Nucleus accumbens (tissue), 56 donors: ENCODE measurements around the gene KRTAP5-3.
A peak's percentile ranks its signal among the peaks of the same experiment; 100 is the strongest.

Experiments used
- DNase-seq, 56 donors: peaks; one replicate each; lab custom pipeline; 2025; lab: John Stamatoyannopoulos, UW

Gene KRTAP5-3

DNA sequence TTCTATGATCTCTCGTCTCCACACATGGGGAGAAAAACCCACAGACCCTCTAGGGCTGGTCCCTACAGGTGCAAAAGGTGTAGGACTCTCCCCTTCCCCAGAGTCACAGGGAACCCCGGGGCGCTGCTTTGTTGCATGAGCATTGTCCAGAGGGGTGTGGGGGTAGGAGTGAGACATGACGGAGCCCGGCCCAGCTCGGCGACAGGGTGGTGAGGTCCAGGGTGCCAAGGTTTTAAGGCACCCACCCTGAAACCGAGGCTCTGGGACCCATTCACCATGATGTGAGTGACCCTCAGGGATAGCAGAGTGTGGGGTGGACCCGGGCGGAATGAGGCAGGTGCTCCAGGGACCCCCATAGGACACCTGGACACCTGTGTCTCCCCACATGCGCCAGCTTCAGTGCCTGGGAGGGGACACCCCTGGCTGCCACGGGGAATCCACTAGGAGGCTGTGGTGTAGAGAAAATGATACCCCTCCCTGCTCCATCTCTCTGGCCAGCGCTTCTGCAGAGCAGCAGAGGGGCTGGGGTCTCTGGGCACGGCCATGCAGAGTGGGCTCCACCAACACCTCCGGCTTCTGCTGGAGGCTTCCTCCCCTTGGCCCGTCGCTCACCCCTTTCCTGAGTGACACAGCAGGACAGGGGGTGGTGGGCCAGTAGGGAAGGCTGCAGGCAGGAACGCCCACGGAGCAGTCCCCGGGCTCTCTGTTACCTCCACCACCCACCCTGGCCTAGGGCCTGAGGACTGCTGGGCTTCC lies 36.5 kb upstream of the KRTAP5-3 start:
- no peak for DNase-seq

DNA sequence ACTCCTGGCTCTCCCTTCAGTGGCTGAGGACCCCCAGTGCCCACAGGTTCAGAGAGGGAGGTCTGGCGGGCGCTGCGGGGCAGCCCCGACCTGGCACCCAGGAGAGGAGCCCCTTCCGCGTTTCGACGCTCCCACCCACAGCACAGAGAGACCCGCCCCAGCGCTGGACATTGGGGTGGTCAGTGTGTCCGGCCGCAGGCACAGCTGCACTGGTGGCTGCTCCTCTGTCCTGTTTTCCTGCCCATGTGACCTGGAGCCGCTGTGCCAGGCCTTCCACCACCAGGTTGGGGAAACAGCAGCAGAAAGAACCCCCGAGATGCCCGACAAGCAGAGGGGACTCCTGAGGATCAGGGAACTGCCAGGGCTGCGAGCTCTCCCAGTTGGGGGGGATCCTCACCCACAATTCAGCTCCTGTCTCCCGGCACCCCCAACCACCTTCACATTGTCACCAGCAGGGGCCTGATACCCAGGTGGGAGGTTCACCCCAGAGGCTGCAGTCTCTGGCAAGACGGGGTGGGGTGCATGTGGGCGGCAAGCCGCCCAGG lies 35.0 kb upstream of the KRTAP5-3 start:
- DNase-seq = no peak

DNA sequence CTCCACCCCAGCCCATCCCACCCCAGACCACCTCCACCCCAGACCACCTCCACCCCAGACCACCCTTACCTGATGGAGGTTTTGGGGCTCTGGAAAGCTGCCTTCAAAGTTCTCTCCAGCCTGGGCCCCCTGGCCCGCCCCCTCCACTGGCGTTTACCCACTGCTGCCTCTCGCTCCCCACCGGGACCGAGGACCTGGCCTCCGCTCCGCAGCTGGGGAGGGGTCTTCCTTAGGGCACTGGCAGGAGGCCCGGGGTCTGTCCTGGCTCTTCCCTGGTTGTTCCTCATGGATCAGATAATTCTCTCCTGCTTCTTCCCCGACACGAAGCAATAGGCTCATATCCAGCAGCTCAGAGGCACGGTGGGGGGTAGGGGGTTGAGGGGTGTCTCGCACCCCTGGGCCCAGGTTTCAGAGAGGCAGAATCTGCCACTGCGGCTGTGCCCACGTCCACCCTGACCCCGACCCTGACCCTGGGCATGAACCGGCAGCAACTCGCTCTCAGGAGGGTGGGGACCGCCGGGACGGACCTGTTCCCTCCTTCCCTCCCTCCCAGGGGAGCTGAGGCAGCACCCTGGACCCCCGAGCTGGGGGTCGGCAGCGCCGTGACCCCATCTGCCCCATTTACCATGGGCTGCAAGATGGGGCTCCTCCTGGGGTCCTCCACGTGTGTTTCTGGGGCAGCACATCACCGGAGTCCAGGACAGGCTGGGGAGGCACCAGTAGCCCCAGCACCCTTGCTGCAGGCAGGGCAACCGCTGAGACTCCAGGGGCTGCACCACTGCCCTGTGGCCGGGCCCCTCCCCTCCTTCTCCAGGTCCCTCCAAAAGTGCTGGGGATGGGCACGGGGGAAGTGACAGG lies 34.3 kb upstream of the KRTAP5-3 start:
- DNase-seq = no peak

DNA sequence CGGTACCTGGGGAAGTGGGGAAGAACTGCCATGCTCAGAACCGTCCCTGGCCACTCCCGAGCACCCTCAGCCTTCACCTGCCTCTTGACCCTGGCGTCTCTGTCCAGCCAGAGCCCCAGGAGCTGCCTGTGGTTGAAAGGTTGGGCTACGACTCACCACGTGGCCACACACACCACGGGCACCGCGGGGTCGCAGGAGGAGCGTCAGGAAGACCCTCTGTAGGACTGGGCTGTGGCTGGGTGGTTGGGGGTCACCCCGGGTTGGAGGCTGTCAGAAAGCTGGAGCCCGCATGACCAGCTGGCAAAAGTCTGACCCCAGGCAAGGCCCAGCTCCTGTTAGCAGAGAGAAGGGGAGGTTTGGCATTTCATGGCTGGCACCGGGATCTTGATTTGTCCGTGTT lies 32.8 kb upstream of the KRTAP5-3 start:
- no peak for DNase-seq

DNA sequence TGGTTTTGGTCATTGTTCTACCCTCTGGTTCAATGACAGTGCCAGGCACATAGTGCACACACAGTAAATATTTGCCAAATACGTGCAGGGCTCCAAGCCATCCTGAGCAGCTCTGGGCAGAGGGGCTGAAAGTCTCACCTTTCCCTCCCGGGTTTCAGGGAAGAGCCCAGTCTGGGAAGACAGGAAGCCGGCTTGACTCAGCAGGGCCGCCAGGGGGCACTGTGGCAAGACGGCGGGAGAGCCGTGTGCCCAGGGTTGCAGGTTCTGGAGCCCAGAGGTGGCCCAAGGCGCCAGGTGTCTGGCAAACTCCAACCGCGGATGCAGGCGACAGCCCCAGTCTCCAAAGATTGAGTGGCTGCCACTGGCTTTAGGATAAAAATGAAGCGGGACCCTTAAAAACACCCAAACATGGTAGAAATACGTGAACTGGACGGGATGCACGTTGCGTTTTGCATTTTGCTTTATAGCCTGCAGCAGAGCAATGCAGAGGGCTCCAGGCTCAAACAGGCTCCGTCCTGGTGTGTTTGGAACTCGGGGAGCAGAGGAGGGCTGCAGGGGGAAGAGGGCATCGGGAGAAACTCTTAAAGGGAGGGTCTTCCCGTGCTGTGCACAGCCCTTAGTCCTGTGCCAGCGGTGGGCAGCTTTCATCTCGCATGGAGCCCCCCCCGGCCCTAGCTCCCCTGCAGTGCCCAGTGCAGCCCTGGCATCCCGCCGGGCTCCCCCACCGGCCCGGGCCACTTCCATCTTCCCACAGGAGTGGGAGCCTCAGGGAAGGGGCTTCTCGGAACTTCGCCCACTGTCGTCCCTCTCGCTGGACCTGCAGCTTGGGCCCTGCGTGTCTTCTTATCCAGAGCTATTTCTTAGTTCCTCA lies 32.0 kb upstream of the KRTAP5-3 start:
- DNase-seq = peak in 5 of 56 donors; percentile 2 to 37 (median 9)

DNA sequence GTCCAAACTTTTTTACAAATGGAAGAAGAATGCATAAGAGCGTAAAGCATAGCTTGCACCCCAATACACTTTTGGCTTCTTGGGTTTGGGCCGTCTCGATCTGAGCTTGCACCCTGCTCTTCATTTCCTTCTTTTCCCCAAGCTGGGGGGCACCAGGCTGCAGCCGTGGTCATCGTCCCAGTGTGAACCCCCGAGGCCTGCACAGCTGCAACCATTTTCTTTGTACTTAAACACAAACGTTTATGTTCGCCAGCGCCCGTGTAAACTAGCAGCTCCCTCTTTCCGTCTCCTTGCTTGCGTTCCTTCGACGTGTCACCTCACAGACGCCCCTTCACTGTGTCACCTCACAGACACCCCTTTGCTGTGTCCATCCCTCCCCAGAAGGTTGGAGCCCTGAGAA lies 31.4 kb upstream of the KRTAP5-3 start:
- DNase-seq = no peak

DNA sequence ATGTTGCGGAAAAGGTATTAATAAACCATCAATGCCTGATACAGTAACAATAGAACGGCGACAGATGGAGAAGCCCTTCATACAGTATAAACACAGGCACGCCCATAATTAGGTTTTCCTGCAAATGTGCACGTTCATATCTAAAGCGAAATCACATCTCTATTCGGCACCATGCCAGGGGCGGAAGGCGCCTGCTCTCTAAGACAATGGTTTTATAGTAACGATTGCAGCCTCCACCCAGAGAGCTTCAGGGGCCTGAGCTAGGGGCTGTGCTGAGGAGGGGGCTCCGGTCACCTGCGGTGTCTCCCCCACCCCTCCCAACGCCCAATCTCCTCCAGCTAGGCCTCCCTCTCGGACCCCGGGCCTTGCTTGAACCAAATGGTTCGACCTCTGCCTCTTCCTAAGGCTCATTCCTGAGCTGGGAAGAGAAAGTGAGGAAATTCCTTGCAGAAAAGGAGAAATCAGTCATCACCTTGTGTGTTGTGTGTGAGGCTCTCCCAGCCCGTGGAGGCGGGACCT lies 30.9 kb upstream of the KRTAP5-3 start:
- no peak for DNase-seq

DNA sequence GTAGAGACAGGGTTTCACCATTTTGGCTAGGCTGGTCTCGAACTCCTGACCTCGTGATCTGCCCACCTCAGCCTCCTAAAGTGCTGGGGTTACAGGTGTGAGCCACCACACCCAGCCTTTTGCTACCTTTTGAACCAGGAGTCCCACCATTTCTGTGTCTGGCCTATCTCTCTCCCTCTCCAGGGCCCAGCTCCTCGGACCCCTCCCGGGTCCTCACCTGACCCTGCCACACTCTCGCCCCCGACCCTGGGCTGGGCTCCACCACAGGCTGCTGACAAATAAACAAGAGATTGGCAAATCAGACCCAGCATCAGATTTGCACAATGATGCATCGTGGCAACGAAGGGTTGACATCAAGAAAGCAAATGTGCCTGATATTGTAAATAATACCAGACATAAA lies 30.1 kb upstream of the KRTAP5-3 start:
- no peak for DNase-seq

DNA sequence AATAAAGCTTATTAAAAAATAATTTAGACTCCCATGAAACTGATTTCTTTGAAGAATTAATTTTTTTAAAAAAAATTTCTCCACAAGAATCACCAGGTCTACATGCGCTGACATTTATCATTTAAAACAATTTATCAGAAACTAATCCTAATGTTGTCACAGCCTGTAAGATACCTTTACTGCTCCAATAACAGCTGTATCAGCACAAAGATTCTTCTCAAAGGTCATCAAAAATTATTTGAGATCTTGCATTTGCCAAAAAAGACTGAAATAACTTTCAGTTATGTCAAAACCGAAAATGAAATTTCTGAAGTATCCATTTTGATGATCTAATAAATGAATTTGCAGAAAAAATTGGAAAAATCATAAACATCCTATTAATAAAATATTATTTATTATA lies 29.4 kb upstream of the KRTAP5-3 start:
- no peak for DNase-seq

DNA sequence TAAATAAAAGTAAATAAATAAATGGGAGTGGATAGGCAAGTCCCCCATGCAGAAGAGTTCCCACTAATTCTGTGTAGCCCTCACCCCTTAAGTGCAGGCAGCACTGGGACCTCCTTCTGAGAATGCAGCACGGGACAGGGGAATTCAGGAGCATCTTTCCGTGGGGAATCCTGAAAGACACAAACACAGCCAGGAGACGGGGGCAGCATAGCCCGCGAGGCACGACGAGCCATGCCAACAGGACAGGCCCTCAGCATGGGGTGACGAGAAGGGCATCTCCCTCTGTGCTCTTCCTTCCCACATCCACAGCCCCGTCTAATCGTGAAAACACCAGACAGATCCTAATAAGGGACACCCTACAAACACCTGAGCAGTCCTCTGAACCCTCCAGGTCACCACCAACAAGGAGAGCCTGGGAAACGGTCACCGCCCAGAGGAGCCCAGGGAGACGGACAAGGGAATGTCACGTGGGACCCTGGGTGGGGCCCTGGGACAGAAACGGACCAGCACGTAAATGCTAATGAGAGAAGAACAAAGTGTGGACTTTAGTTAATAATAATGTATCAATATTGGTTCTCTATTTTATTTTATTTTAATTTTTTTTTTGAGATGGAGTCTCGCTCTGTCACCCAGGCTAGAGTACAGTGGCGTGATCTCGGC lies 28.2 kb upstream of the KRTAP5-3 start:
- no peak for DNase-seq

DNA sequence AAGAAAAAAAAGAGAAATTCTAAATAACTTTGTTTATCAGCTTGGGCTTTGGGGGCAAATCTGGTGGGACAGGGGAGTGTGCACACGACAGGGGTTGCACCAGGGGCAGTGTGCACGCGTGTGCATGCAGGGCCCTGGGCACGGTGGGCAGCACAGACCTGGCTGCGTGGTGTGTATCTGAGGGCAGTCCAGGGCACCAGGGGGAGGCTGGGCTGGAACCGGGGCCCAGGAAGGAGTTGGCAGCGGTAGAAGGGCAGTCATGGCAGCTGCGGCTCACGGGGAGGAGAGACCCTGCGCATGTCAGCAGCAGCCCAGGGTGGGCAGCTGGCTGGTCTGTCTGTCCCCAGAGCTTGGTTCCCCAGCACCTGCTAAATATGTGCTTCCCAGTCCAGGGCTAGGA lies 25.6 kb upstream of the KRTAP5-3 start:
- no peak for DNase-seq

DNA sequence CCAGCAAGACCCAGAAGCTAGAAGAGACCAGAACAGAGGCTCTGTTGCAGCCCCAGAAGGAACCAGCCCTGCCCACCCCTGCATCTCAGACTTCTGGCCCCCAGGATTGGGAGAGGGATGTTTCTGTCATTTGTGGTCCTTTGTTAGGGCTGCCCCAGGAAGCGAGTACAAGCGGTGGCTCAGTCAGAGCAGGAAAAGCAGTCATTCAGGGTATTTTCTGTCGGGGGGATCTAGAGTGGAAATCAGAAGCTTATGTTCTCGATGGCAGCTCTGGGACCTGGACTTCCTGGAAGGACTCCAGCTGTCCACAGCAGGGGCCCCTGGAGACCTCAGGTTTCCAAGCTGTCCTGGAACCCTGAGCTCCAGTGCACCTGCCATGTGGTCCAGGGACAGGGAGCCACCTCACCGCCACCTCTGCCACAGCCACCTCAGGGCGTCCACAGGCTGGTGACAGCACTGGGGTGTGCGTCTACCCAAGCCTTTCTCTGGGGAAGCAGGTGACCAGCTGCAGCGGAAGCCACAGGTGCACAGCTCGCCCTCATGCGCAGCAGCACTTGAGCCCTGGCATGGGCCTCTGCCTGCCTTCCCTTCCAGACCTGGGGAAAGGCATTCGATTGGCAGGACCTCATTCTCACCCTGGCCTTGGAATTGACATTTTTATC lies 23.9 kb upstream of the KRTAP5-3 start:
- DNase-seq = no peak

DNA sequence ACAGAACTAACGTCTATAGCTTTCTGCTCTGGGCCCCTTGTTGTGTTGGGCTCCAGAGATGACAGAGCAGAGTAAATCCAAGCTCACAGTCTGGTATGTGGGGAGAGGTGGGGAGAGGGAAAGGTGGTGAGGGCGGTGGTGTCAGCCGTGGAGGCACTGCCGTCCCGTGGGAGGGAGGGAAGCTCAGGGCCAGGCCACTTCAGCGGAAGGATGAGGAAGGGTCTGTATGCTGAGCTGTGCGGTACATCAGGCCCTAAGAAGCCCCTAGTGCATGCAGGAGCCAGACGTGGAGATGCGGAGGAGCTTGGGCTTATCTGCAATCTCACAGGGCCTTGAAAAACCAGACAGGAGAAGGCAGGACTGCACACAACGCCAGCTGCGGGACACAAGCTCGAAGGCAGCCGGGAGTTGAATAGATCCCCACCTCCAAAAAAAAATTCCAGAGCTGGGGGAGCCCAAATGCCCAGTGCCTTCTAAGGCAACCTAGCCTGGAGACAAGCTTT lies 22.9 kb upstream of the KRTAP5-3 start:
- no peak for DNase-seq

DNA sequence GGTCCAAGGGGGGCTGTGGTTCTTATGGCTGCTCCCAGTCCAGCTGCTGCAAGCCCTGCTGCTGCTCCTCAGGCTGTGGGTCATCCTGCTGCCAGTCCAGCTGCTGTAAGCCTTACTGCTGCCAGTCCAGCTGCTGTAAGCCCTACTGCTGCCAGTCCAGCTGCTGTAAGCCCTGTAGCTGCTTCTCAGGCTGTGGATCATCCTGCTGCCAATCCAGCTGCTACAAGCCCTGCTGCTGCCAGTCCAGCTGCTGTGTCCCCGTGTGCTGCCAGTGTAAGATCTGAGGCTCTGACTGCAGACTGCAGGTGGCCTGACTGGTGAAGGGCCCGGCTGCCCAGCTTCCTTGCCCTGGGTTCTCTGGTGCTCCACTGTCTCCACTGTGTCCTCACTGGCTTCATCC lies 22.0 kb upstream of the KRTAP5-3 start:
- no peak for DNase-seq

DNA sequence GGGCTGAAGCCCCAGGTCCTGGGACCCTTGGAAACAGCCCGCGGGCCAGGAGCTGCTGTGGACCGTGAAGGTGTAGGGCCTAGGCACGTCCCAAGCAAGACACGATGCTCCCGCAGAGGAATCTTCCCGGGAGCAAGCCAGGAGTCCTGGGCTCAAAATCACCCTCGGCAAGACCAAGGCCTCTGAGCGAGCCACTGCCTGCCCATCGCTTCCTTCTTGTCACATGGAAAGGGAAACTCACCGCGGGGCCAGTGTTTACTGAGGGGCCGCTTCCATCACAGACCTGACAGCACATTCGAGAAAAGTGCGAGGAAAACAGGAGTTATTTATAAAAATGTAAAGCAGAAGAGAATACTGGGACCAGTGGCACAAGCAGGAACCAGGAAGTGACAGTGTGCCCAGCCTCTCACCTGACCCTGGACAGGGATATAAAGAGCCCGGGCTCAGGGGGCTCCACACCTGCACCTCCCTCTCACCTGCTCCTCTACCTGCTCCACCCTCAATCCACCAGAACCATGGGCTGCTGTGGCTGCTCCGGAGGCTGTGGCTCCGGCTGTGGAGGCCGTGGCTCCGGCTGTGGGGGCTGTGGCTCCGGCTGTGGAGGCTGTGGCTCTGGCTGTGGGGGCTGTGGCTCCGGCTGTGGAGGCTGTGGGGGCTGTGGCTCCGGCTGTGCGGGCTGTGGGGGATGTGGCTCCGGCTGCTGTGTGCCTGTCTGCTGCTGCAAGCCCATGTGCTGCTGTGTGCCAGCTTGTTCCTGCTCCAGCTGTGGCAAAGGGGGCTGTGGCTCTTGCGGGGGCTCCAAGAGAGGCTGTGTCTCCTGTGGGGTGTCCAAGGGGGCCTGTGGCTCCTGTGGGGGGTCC lies 21.3 kb upstream of the KRTAP5-3 start, which contains the start of gene KRTAP5-5:
Gene KRTAP5-5 (plus strand): TSS at position 450 of the 860 bp plus-strand sequence. CDS start 66 bp downstream, at position 516.
- no peak for DNase-seq

DNA sequence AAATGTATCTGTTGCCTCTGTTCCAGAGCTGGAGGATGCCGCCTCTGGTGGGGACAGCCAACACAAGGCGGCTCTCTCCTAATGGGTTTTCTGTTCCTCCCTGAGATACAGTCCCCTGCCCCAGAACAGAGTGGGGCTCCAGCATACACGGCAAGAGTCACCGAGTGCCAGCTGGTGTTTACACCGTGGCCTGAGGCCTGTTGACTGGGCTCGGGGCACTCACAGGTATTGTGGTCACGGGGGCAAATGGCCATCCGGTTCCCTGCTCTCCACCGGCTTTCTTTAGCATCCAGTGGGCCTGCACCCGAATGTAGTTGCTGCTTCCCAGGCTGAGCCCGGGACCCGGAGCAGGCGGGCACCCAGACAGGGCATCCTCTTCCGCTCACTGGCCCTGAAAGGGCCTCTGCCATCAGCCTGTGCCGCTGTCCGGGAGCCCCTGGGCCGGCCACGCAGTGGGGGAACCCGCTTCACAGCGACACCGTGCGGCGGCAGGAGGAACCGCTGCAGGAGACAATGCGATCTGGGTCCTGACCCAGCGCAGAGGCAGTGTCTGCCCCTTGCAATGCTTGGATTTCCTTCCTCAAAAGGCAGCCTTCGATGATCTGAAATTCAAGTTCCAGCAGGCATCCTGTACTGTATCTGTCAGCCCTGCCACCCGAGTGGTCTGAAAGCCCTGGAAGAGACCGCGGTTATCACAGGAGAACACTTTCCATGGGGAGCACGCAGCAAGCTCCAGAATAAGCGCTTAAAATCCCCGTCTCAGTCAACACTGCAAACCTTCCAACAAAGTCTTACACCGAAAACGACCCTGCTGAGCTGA lies 20.5 kb upstream of the KRTAP5-3 start:
- peak in 38 of 56 donors; percentile 3 to 72 (median 26) for DNase-seq

DNA sequence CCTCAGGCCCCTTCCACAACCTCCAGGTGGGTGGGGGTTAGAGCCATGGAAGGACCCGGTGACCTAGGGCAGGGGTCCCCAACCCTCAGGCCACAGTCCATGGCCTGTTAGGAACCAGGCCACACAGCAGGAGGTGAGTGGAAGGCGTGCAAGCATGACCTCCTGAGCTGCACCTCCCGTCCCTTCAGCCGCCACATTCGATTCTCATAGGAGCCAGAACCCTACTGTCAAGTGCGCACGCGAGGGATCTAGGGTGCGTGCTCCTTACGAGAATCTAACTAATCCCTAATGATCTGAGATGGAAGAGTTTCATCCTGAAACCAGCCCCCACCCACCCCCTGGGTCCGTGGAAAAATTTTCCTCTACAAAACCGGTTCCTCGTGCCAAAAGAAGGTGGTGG lies 17.3 kb upstream of the KRTAP5-3 start:
- no peak for DNase-seq
